WERI-Rb-1 (cell line): ENCODE data around the gene IFRD2.
A peak's percentile ranks its signal among the peaks of the same experiment; 100 is the strongest.

Experiments used
- DNase-seq: peaks from one replicate; pipeline ENCODE4 v3.0.0-alpha.2; 2020
- H3K27ac ChIP-seq: fragments of 250-450 bp; sonication (Bioruptor Pico); 2 replicates; pipeline ENCODE4 v1.5.1; 2020; ENCODE audit warnings: mild to moderate bottlenecking, moderate library complexity
- H3K27me3 ChIP-seq: fragments of 250-450 bp; sonication (Bioruptor Pico); 2 replicates; pipeline ENCODE4 v1.5.1; 2021; ENCODE audit warnings: mild to moderate bottlenecking, low read depth, moderate library complexity; ENCODE audit not compliant: insufficient read depth, severe bottlenecking
- H3K36me3 ChIP-seq: fragments of 250-450 bp; sonication (Bioruptor Pico); 2 replicates; pipeline ENCODE4 v1.5.1; 2020; ENCODE audit warnings: mild to moderate bottlenecking, moderate library complexity
- H3K4me3 ChIP-seq: 2 replicates; pipeline ENCODE4 v1.5.1; 2011; ENCODE audit warnings: low read depth, mild to moderate bottlenecking, control low read depth, low read length
- H3K9me3 ChIP-seq: fragments of 250-450 bp; sonication (Bioruptor Pico); 2 replicates; pipeline ENCODE4 v1.5.1; 2021; ENCODE audit warnings: mild to moderate bottlenecking, moderate library complexity; ENCODE audit not compliant: severe bottlenecking
- CTCF ChIP-seq: IDR thresholded peaks from 2 replicates; pipeline ENCODE4 v1.5.1; 2011; ENCODE audit warnings: low read depth, mild to moderate bottlenecking, control low read depth, inconsistent platforms, low read length

The IFRD2 gene

GRCh38 chr3:50256978-50257890 lies 35.0 kb downstream of the IFRD2 start:
- Histone ChIP-seq H3K9me3 (no peaks in the 10 kb centered on the region), H3K27ac (peak overlapping the region; percentile 27; the same call in 1 of the 2 replicates), H3K36me3 (peaks cover 44% of the 10 kb centered on the region), H3K27me3 (no peaks in the 10 kb centered on the region), H3K4me3 (no peak overlapping the region)
- peak; percentile 84 for DNase-seq
- TF ChIP-seq CTCF, result peak; percentile 89

- DNase-seq, result no peak
- H3K27me3 ChIP-seq, result no peaks in the 10 kb centered on the region
- H3K27ac ChIP-seq, result no peak overlapping the region
- H3K36me3 ChIP-seq, result peaks cover 43% of the 10 kb centered on the region
- H3K9me3 ChIP-seq, result no peaks in the 10 kb centered on the region
- no peak for TF ChIP-seq CTCF
- no peak overlapping the region for H3K4me3 ChIP-seq
These were observed 37.0 kb downstream of the IFRD2 start for GRCh38 chr3:50255251-50255615.

- no peak for DNase-seq
- peaks cover 42% of the 10 kb centered on the region for H3K36me3 ChIP-seq
- no peak overlapping the region for H3K27ac ChIP-seq
These were observed 37.5 kb downstream of the IFRD2 start for GRCh38 chr3:50254577-50255250.

GRCh38 chr3:50251220-50251619 lies 41.0 kb downstream of the IFRD2 start:
- no peak for TF ChIP-seq CTCF
- no peak for DNase-seq
- Histone ChIP-seq H3K4me3 (no peak overlapping the region), H3K9me3 (no peaks in the 10 kb centered on the region), H3K27ac (no peak overlapping the region), H3K27me3 (no peaks in the 10 kb centered on the region), H3K36me3 (peaks cover 30% of the 10 kb centered on the region)

More at GRCh38 chr3:50254577-50255250, 37.5 kb downstream of the IFRD2 start:
- Histone ChIP-seq H3K4me3 (no peak overlapping the region), H3K27me3 (no peaks in the 10 kb centered on the region), H3K9me3 (no peaks in the 10 kb centered on the region)
- TF ChIP-seq CTCF, result no peak

- no peaks in the 10 kb centered on the region for H3K27me3 ChIP-seq
- H3K27ac ChIP-seq, result no peak overlapping the region
- H3K9me3 ChIP-seq, result no peaks in the 10 kb centered on the region
- no peak overlapping the region for H3K4me3 ChIP-seq
- no peak for DNase-seq
- TF ChIP-seq CTCF, result no peak
- peaks cover 29% of the 10 kb centered on the region for H3K36me3 ChIP-seq
These were observed 41.7 kb downstream of the IFRD2 start for GRCh38 chr3:50250514-50250913.
